ENCODE data around the gene TMEM259.

GRCh38 chr19:1065606-1066109 lies 44.7 kb upstream of the TMEM259 start:
- TF ChIP-seq POLR2AphosphoS5 (IDR thresholded peaks at IDR 0.05; ENCODE audit: low read depth, low read length) (no peak), CTCF (CRISPR knock-in tag; IDR thresholded peaks at IDR 0.05) (no peak; the same call in 1 of the 2 replicates)

Data from HepG2 (cell line).